ENCODE measurements around the gene ANAPC7.

ANAPC7 gene

GRCh38 chr12:110403976-110404682 is 621 bp upstream of the ANAPC7 start:
- Histone ChIP-seq H4K20me1 (ENCODE audit: insufficient read depth, low read length) (no peaks in the 10 kb centered on the region), H3K79me2 (ENCODE audit: insufficient read depth, low read length) (peaks cover 35% of the 10 kb centered on the region), H3K27me3 (ENCODE audit: insufficient read depth, low read length) (no peaks in the 10 kb centered on the region), H3K36me3 (ENCODE audit: insufficient read depth, low read length) (peaks cover 17% of the 10 kb centered on the region), H3K27ac (ENCODE audit: low read depth, low read length, poor library complexity, severe bottlenecking) (peak overlapping the region; percentile 93), H3K9me3 (ENCODE audit: low read length) (no peaks in the 10 kb centered on the region), H3K4me2 (ENCODE audit: low read length) (peak overlapping the region; percentile 92), H3K9me2 (ENCODE audit: low read depth, low read length) (no peaks in the 10 kb centered on the region), H2AFZ (ENCODE audit: low read length) (peak overlapping the region; percentile 100), H3K4me3 (ENCODE audit: low read depth, low read length, poor library complexity, severe bottlenecking) (peak overlapping the region; percentile 94), H3K9ac (ENCODE audit: low read length) (peak overlapping the region; percentile 94), H3F3A (ENCODE audit: insufficient read depth, low read length) (no peaks in the 10 kb centered on the region), H3K4me1 (ENCODE audit: insufficient read depth, low read length, severe bottlenecking) (peaks cover 12% of the 10 kb centered on the region)
- TF ChIP-seq CTCF (IDR thresholded peaks at IDR 0.05; ENCODE audit: low read length), result no peak
- TF ChIP-seq EZH2 (IDR thresholded peaks at IDR 0.05; ENCODE audit: borderline replicate concordance, low read length), result no peak

GRCh38 chr12:110382683-110383082 is 20.8 kb downstream of the ANAPC7 start:
- no peaks in the 10 kb centered on the region for H3F3A ChIP-seq (ENCODE audit: insufficient read depth, low read length)
- H3K4me1 ChIP-seq (ENCODE audit: insufficient read depth, low read length, severe bottlenecking), result no peaks in the 10 kb centered on the region
- no peaks in the 10 kb centered on the region for H3K9me2 ChIP-seq (ENCODE audit: low read depth, low read length)
- H3K79me2 ChIP-seq (ENCODE audit: insufficient read depth, low read length), result no peaks in the 10 kb centered on the region
- H3K36me3 ChIP-seq (ENCODE audit: insufficient read depth, low read length), result peaks cover 70% of the 10 kb centered on the region
- TF ChIP-seq EZH2 (IDR thresholded peaks at IDR 0.05; ENCODE audit: borderline replicate concordance, low read length), result no peak
- TF ChIP-seq CTCF (IDR thresholded peaks at IDR 0.05; ENCODE audit: low read length), result no peak
- H3K27me3 ChIP-seq (ENCODE audit: insufficient read depth, low read length), result no peaks in the 10 kb centered on the region
- no peaks in the 10 kb centered on the region for H4K20me1 ChIP-seq (ENCODE audit: insufficient read depth, low read length)
- no peak overlapping the region for H3K27ac ChIP-seq (ENCODE audit: low read depth, low read length, poor library complexity, severe bottlenecking)
- H3K4me2 ChIP-seq (ENCODE audit: low read length), result no peak overlapping the region
- H3K4me3 ChIP-seq (ENCODE audit: low read depth, low read length, poor library complexity, severe bottlenecking), result no peak overlapping the region
- H3K9me3 ChIP-seq (ENCODE audit: low read length), result no peaks in the 10 kb centered on the region
- H2AFZ ChIP-seq (ENCODE audit: low read length), result no peak overlapping the region
- H3K9ac ChIP-seq (ENCODE audit: low read length), result no peak overlapping the region

GRCh38 chr12:110379631-110380030 is 23.9 kb downstream of the ANAPC7 start:
- Histone ChIP-seq H3K4me1 (ENCODE audit: insufficient read depth, low read length, severe bottlenecking) (peaks cover 11% of the 10 kb centered on the region), H3K9ac (ENCODE audit: low read length) (no peak overlapping the region), H3K9me2 (ENCODE audit: low read depth, low read length) (no peaks in the 10 kb centered on the region), H3K27me3 (ENCODE audit: insufficient read depth, low read length) (no peaks in the 10 kb centered on the region), H3K79me2 (ENCODE audit: insufficient read depth, low read length) (no peaks in the 10 kb centered on the region), H3K27ac (ENCODE audit: low read depth, low read length, poor library complexity, severe bottlenecking) (no peak overlapping the region), H3K4me3 (ENCODE audit: low read depth, low read length, poor library complexity, severe bottlenecking) (no peak overlapping the region), H3F3A (ENCODE audit: insufficient read depth, low read length) (no peaks in the 10 kb centered on the region), H3K36me3 (ENCODE audit: insufficient read depth, low read length) (peaks cover 68% of the 10 kb centered on the region), H3K9me3 (ENCODE audit: low read length) (no peaks in the 10 kb centered on the region), H4K20me1 (ENCODE audit: insufficient read depth, low read length) (no peaks in the 10 kb centered on the region), H2AFZ (ENCODE audit: low read length) (no peak overlapping the region), H3K4me2 (ENCODE audit: low read length) (no peak overlapping the region)
- TF ChIP-seq EZH2 (IDR thresholded peaks at IDR 0.05; ENCODE audit: borderline replicate concordance, low read length), result no peak
- no peak for TF ChIP-seq CTCF (IDR thresholded peaks at IDR 0.05; ENCODE audit: low read length)

Measured in OCI-LY1 (cell line).